HG02571 (cell line): ENCODE data around the gene PTPRN2.
"Not testable (repeated sequence)": the region's sequence is repeated elsewhere in the genome, so short reads cannot be mapped to it uniquely, and the experiment has no call there.

Source experiments
- ATAC-seq: cut with Tn5 transposase; IDR thresholded peaks from one replicate; pipeline ENCODE4 v1.9.1; 2021; ENCODE audit warnings: mild to moderate bottlenecking, moderate library complexity; ENCODE audit not compliant: unreplicated experiment

Gene PTPRN2

DNA sequence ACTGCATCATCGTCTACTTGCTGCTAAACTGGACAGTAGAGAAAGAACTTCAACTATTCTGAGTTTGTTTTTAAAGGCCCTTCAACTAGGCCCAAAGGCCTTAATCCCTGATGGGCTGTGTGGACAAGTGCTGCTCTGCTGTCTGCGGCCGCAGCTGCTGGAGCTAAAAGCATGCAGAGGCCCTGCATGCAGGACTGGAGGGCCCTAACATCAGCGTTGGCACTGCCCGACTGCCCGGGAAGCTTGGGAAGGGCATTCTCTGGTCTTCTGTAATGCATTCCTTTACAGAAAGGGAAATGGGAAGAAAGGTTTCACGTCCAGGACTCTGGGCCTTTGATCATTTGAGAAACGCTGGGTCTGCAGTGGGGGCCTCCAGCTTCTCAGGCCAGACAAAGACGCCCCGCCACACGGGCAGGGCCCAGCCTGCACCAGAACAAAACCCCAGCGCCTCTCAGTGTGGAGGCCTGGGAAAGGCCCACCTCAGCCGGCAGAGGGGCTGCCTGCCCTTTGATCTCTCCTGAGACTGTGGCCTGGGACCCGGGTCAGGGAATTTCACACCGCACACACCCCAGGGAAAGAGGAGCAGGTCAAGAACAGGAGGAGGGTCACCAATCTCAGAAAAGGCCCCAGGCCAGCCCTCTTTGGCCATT is 1021.5 kb downstream of the PTPRN2 start:
- no peak for ATAC-seq

DNA sequence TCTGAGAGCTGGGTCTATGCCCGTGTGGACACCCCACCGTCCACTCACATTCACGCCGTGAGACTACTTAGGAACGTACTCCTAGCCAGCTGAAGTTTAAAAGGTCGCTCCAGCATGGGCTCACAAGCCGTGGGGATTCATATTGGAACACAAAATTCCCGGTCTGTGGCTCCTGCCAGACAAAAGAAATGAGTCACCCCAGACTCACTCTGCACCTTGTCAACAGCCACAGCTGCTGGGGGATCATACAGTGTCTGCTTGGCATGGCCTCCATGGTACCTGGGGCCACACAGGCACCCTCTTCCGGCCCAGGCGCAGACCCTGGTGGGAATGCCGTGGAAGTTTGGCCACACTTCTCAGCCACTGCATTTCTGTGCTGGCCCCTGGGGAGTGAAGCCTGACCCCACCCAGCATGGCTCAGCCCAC is 1022.4 kb downstream of the PTPRN2 start:
- no peak for ATAC-seq

DNA sequence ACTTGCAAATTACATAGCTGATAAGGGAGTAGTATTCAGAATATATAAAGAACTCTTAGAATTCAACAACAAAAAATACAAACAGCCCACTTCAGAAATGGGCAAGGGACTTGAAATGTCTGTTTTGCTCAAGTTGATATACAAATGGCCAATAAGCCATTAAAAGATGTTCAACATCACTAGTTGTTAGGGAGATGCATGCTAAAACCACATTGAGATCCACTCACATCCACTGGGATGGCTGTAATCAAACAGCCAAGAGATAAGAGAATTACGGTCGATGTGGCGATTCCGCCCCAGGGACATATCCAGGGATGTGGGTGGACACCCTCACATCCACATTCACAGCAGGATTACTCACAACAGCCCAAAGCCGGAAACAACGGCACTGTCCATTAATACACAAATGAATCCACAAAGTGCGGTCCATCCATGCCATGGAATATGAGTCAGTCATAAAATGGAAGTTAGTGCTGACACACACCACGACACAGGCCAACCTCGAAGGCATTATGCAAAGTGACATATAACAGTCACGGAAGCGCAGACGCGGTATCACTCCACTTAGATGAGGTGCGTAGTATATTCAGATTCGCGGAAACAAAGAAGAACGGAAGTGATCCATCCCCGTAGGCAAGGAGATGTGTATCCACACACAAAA is 1023.0 kb downstream of the PTPRN2 start:
- no peak for ATAC-seq

DNA sequence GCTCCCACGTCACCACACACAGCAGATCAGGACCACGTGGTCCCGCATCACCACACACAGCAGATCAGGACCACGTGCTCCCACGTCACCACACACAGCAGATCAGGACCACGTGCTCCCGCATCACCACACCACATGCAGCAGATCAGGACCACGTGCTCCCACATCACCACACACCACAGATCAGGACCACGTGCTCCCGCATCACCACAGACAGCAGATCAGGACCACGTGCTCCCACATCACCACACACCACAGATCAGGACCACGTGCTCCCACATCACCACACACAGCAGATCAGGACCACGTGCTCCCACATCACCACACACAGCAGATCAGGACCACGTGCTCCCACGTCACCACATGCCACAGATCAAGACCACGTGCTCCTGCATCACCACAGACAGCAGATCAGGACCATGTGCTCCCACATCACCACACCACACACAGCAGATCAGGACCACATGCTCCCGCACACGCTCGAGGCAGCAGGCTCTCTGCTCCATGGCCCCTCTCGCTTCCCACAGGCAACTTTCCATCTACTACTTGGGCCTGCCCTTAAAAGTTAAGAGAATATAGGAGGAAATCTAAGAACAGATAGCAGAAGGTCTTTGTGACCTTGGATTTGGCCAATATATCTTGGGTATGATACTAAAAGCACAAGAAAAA is 1024.0 kb downstream of the PTPRN2 start:
- ATAC-seq, result not testable (repeated sequence)

DNA sequence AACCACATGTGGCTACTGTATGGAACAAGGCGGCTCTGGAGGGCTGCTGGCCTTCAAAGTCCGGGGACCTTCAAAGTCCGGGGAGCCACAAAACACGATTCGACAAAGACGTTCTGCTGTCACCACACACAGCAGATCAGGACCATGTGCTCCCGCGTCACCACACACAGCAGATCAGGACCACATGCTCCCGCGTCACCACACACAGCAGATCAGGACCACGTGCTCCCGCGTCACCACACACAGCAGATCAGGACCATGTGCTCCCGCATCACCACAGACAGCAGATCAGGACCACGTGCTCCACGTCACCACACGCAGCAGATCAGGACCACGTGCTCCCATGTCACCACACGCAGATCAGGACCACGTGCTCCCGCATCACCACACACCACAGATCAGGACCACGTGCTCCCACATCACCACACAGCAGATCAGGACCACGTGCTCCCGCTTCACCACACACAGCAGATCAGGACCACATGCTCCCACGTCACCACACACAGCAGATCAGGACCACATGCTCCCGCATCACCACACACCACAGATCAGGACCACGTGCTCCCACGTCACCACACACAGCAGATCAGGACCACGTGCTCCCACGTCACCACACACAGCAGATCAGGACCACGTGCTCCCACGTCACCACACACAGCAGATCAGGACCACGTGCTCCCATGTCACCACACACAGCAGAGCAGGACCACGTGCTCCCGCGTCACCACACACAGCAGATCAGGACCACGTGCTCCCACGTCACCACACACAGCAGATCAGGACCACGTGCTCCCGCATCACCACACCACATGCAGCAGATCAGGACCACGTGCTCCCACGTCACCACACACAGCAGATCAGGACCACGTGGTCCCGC is 1024.9 kb downstream of the PTPRN2 start:
- ATAC-seq, result not testable (repeated sequence)

DNA sequence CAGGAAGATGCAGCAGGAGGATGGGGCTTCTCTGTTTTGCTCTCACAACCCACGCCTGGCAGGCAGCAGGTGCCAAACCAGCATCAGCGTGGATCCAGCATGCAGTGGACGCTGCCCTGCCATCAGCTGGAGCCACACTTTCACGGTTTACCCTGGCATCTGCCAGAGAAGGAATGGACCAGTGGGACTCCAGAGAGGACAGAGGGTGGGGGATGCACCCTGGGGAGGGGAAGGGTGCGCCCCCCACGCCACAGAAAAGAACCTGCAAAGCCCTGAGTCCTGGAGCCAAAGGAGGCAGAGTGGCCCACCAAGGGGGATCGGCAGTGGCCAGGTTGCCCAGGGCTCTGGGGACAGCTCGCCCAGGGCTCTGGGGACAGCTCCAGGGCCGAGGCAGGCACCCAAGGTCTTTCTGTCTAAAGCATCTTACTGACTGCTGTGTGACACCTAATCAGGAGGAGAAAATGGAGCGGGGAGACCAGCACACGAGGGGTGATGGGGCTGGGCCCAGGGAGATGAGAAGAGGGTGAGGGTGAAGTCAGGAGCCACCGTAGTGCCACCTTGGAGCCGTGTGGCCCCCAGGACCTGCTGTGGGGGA is 1025.7 kb downstream of the PTPRN2 start:
- no peak for ATAC-seq

DNA sequence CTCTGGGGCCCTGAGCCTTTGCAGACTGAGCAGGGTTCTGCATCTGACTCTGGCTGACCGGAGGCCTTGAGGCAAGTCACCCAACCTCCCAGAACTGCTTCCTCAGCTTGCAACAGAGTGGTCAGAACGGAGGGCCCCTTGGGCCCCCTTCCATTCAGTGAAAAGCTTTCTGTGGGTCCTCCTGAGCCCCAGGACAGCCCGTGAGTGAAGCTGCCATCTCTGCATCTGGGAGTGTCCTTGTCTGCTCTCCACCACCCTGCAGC is 1026.2 kb downstream of the PTPRN2 start:
- no peak for ATAC-seq

DNA sequence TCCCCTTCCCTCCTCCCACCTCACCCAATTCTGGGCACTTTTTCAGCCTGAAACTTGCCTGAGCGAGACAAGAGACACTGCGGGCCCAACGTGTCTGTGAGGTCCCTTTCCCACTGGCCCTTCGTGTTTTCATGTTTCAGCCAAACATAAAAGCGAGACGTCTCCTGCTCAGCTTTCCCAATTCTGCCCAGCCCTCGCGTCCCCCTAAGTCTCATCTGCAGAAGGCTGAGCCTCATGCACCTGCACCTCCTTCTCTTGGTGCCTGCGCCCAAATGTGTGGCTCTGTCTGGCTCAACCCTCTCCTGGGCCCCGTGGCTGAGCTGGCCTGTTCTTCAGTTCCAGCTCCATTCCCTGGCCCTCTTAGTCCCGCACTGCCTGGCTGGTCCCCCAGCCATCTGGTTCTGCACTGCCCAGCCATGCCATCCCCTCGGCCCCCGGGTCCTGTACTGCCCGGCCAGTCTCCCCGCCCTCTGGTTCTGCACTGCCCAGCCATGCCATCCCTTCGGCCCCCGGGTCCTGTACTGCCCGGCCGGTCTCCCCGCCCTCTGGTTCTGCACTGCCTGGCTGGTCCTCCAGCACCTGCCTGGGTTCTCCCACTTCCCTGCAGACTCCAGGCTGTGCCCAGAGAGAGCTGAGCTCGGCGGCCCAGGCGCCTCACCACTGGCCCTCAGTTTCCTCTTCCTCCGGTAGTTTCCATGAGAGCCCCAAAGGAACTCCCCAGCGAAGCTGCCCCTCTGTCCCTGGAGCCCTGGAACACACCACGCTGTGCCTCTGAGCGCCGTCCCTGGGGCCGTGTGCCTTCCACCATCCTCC is 1026.7 kb downstream of the PTPRN2 start:
- ATAC-seq, result no peak

DNA sequence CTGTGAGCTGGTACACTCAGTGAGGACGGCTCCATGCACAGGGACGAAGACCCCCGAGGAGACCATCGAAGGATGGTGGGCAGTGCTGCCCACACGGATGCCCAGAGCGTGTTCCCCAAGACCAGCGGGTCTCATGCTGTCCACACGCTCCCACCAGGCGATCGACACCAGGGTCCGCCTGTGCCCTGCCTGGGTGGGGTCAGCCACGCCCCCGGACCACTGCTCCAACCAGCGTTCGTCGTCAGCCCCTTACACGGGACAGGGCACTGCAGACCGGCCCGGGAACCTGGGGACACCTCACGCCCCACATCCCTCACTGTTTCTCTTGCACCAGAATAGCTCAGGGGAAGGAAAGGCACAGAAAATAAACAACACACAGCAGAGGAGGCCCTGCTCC is 1027.4 kb downstream of the PTPRN2 start:
- no peak for ATAC-seq

DNA sequence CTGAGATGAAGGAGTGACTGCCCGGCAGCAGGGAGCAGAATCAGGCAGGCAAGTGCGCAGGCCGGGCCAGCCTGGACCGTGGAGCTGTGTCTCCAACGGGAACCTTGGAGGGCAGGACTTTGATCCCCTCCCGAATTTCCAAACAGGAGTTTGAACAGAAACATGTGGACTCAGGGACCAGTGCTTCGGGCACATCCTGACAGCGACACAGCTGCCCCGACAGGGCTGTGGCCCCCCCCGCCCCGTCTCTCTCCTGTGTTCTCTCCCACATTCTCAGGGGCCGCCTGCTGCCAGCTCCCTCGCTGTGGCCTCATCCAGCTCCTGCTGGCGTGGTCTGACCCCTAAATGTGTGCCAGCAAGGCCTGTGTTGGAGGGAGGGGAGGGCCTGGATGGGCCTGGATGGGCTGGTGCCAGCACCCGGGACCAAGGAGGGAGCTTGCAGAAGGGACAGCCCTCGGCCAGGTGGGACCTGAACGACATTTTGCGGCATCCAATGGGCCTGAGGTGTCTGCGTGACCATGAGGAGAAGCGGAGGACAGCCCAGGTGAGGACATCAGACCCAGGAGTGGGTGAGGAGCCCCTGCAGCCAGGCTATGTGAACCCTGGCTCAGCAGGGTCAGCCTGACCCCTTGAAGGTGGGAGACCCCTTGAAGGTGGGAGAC is 1027.9 kb downstream of the PTPRN2 start:
- ATAC-seq, result no peak

DNA sequence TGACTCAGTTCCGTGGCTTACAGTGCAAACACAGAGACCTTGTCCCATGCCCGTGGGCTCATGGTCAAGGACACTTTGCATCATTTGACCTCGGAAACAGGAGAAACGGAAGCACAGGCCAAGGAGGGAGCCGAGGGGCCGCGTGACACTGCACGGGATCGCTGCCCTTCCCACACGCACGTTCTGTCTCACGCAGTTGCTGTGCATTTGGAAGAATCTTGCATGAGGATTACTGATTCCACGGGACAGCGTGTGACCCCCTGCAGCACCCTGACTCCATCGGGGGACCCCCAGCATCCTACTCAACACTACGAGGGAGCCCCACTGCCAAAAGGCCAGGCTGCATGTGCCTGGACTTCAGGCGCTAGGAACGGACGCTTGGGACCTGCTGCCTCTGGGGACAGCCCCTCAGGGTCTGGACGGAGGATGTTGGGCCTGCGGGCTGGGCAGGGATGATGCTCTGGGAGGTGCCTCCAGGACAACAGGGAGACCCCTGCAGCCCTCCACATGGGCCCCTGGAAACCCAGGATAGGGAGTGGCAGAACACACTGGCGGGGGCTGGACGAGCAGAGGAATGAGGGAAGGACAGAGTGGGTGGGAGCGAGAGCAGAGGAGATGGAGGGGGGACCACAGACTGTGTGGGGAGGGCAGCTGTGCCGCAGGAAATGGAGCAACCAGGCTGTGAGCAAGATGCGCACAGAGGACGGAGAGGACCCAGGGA is 1028.6 kb downstream of the PTPRN2 start:
- no peak for ATAC-seq

DNA sequence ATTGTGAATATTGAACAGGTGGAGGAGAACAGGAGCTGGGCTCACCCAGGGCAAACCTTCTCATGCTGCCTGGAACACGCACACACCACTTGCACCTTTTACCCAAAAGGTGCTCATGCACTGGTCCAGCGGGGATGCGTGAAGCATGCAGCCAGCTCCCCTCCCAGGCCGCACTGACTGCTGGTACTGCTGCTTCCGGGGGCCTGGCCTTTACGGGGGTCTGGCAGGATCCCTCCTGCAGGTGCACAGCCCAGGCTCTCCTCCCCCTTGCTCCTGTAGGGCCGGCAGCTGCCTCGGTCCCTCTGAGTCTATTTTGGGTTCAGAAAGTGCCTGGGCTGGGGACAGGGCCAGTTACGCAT is 1029.1 kb downstream of the PTPRN2 start:
- ATAC-seq, result no peak

DNA sequence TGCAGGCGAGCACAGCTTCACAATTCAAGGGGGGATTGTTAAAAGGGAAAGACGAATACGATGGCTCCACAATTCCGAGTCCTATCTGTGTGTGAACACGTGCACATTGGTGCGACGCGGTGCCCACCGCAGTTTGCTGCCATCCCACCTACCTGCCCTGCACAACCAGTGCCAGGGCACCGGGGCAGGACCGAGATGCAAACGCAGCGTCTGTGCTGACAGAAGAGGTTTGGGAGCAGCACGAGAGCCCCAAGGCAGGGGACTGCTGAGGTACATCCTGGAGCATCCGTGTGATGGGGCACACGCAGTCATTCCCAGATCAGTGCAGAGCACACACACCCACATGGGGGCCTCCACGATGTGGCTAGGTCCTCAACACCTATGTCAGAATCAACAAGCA is 1029.6 kb downstream of the PTPRN2 start:
- ATAC-seq, result no peak

DNA sequence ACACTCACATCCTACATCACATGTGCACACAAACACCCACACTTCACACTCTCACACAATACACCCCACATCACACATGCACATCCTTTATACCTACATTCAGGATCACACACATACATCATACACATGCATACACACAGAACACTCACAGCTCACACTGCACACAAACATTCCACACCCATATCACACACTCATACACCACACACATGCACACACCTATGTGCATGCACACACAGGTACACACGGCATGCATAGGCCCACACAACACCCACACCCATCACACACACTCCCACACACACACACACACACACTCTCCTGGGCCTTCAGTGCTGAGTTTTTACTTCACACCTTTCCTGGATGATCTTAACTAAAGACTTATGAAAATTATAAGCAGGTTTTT is 1030.4 kb downstream of the PTPRN2 start:
- no peak for ATAC-seq

DNA sequence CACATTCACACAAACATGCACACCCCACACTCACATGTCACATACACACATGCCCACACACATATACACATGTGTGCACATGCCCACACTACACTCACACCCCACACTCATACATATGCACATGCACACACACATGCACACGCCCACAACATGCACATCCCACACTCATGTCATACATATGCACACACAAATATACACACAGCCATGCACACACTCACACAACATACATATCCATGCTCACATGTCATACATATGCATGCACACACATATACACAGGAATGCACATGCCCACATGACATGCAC is 1031.0 kb downstream of the PTPRN2 start:
- no peak for ATAC-seq

DNA sequence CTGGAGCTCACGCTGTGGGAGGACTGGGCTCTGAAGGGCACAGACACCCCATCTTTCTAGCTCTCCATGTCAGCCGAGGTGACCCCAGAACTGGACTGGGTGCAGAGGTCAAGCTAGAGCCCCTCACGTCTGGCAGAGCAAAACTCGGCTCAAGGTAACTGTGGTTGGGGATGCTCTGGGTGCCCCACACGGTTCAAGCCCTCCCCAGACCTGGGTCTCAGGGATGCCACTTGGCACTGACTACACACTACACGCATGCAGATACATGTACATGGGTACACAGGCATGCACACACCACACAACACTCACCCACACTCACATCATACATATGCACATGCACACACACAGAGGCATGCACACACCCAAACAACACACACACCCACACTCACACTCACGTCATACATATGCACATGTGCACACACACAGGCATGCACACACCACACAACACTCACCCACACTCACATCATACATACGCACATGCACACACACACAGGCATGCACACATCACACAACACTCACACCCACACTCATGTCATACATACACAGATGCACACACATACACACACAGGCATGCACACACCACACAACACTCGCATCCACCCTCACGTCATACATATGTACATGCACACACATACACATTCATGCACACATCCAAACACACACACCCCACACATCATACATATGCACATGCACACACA is 1031.5 kb downstream of the PTPRN2 start:
- no peak for ATAC-seq

DNA sequence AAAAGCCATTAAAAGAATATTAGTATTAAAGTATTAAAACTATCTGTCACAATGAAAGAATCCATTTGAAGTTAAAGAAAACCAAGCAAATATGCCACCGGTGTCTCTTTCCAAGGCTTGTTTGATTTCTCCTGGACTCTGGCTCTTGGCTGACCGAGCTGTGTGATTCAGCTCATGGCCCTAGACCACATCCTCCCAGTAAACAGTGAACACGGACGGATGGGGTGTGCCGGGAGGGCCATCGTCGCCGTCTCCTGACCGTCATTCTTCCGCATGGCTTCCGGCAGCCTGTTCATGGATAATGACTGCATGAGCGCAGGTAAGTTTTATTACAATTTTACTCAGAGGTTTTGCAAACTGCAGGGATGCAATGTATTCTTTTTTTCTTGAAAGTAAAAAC is 1032.3 kb downstream of the PTPRN2 start:
- ATAC-seq, result no peak

DNA sequence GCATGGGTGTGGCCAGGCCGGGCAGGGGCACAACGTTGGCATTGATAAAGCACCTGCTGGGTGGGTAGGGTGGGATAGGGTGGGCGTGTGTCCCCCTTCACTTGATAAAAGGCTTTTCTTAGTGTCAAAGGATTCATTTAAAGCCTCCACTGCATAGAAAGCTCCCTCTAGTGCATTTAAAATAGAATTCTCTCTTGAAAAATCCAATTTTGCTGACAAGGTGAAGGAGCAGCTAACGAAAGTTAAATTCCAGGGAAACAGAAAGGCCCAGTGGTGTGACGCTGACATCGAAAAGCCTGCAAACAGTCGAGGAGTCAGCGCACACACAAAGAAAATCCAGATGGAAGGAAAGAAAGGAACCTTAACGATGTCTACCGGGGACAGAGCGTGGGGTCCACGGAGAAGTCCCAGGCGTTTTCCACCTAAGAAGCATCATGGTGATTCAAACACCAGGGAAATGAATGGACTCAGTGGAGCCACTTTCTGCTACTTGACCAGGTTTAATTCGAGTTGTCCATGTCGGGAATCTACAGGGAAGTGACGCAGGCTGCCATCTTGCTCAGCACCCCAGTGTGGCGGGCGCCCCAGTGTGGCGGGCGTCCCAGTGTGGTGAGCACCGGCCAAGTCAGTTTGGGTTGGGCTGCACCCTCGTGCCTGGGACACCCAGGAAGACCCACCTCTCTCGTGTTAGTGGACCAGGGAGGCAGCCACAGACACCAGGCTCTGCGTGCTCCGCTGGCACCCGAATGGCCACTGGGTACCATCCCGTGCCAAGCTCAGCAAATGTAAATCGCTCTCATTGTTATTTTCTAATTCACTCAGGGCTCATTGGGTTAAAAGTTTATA is 1033.0 kb downstream of the PTPRN2 start:
- no peak for ATAC-seq
